ENCODE measurements around the gene SLC35E1.
"Not testable (repeated sequence)": the region's sequence is repeated elsewhere in the genome, so short reads cannot be mapped to it uniquely, and the experiment has no call there.

Gene SLC35E1

DNA sequence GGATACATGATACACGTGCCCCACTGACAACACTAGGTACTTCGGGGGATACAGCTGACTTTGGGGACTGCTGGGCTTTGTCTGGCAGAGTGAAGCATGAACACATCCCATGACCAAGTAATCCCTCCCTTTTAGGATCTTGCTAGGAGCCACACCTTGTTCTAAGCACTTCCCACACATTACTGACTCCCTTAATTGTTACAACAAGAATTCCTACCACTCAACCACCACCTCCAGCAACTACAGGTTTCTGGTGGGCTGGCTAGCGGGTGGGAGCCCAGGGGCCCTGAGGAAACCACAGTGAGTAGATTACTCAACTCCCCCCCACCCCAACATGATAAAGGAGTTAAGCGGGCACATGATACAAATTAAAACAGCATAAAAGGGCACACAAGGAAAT lies 7.2 kb upstream of the SLC35E1 start:
- DNase-seq = no peak

DNA sequence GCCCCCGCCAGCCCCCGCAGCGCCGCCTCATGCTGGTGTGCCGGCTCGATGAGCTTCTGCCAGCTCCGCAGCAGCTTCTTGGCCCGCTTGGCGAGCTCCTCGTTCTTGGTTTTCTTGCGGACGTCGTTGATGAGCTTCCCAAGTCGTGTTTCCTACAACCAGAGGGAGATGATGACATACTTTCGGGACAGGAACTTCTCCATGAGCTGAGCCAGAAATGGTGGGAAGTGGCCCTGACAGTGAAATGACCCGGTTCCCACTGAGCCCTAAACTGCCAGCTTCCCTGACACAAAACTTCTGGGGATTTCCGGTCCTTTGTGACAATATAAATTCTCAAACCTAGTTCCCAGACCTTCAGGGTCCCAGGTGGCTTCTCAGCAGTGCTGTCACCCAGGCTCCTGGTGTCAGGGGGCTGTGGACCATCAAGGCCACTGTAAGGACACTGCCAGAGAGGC lies 5.3 kb upstream of the SLC35E1 start:
- no peak for DNase-seq

DNA sequence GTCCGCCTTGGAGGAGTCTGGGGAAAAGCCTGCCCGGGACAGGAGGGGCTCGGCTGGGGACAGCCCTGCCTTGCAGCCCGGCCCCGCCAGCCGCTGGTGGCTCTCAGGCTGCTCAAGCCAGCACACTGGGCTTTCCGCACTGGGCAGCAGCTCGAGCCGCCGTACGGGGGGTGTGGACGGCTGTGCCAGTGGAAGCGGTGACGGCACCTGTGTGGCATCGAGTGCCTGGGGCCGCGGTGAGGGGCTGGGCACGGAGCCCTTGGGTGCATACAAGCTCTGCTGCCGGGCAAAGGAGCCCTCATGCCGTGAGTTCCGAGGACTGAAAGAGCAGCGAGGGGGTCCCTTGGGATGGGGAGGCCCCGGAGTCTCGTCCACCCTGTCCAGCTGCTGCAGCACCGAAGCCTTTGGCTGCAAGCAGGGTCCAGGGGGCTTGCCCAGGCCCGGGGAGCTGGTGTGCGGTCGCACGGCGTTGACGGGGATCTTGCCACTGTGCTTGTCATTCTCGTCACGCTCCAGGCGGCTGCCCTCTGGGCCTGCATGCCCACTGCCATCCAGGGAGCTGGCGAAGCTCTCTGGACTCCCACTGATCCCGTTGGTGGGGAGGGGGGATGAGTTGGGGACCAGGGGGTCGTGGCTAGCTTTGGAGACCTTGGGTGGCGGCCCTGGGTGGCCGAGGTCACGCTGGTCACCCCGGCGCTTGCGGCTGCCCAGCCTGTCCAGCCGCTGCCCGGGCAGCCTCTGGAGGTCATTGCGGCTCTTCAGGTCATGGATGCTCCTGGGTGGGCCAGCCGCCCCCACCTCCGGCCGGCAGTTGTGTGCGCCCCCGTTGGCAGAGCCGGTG lies 4.7 kb upstream of the SLC35E1 start:
- DNase-seq = no peak

DNA sequence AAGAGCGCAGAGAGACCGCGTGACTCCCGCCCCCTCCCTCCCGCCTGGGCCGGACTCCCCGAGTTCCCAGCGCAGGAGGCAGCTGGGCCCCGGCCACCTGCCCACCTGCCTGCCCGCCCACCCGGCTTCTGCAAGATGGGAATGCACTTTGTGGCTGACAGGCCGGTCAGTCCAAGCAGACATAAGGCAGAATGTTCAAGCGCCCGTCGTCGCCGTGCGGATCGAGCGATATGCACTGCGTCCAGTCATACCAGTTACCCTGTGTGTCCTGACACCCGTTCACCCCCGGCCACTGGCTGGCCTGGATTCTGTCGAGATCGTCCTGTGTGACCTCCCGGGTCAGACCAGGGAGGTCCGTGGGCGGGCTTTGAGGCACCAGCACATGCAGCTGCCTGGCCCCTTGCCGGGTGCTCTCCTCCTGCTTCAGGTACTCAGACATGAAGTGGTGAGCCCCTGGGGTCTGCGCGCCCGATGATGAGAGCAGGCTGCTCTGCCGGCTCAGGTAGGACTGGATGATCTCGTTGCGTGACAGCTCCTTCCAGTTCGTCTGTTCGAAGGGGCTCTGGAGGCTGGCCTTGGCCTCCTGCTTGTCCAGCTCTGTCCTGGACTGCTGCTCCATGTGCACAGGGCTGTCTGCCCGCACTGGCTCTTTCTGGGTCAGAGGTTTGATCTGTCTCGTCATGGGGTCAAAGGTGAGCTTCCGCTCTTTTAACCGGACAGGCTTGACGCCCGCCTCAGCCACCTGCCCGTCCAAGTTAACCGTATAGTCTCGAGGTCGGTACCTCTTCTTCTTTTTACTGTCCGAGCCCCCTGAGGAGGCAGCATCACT lies 3.9 kb upstream of the SLC35E1 start:
- no peak for DNase-seq

DNA sequence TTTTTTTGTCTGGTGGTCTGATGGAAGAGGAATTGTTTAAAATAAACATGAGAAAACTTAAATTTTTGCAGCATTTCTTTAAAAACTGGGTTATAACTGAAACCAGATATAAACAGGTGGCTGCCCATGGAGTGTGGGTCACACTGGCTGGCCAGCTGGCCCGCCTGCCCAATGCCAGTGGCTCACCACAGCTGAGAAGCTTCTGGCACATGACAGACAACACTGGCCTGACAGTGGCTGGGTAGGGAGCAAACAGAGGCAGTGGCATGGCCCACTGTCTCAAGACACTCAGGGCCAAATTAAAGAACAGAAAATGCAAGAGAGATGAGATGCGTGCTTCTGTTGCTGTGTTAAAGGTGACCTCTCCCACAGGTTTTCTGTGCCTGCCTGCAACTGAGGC lies 3.1 kb upstream of the SLC35E1 start:
- DNase-seq = no peak

DNA sequence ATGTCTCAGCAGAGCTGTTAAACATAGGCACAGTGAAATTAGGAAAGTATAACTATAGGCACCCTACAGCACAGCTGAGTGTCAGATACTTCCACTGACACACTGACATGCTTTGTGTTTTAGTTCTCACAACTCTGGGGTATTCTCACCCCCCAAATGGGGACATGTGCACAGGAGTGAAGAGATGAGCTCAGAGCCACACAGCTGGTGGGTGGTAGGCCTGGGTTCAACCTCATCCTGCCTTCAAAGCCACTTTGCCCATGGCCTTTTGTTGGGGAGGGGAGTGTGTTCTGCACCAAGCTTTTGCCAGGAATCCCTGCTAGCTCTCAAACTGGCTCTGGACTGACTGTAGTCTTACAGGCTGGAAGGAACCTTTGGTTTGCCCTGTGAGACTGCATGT lies 1.7 kb upstream of the SLC35E1 start:
- DNase-seq = no peak

DNA sequence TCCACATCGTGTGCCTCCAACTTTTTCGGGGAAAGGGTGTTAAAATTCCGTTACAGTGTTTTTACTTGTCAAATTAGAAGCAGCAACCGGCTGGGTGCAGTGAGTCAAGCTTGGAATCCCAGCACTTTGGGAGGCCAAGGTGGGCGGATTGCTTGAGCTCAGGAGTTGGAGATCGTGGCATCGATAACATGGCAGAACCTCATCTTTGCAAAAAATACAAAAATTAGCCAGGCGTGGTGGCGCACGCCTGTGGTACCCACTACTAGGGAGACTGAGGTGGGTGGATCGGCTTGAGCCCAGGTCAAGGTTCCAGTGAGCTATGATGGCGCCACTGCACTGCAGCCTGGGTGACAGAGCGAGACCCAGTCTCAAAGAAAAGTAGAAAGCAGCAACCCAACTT lies 1.1 kb upstream of the SLC35E1 start:
- no peak for DNase-seq

DNA sequence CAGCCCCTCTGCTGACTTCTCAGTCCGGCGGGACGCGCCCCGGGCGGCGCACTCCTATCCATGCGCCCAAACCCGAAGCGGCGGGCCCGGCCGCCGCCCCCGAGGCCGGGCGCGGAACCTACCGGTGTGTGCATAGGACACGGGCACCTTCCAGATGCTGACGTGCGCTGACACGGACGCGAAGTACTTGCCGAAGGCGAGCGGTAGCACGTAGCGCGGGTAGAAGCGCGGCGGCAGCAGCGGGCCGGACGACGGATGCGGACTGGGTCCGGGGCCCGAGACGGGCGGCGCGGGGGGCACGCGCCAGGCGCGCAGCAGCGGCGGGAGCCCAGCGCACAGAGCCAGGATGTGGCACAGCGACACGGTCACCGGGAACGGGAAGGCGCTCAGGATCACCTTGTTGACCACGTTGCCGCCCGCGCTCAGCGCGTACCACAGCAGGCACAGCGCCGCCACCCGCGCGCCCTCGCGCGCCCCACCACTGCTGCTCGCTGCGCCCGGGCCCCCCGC lies 338 bp downstream of the SLC35E1 start:
- DNase-seq = peak; percentile 63

DNA sequence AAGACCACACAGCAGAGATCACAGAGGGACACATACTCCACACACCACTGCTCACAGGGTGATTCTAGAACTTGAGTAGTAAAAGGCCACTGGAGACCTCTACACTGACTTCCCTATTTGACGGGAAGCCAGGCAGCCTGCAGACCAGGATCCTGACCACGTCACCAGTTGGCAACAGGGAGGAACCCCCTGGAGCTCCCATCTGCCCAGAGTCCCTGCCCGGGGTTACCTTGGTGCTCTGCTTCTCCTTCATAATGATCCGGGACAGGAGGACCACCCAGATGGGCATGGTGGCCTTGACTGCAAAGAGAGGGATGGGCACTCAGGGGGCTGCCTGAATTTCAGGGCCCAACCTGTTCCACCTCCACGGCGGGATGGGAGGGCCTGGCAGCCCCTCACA lies 932 bp downstream of the SLC35E1 start:
- no peak for DNase-seq

DNA sequence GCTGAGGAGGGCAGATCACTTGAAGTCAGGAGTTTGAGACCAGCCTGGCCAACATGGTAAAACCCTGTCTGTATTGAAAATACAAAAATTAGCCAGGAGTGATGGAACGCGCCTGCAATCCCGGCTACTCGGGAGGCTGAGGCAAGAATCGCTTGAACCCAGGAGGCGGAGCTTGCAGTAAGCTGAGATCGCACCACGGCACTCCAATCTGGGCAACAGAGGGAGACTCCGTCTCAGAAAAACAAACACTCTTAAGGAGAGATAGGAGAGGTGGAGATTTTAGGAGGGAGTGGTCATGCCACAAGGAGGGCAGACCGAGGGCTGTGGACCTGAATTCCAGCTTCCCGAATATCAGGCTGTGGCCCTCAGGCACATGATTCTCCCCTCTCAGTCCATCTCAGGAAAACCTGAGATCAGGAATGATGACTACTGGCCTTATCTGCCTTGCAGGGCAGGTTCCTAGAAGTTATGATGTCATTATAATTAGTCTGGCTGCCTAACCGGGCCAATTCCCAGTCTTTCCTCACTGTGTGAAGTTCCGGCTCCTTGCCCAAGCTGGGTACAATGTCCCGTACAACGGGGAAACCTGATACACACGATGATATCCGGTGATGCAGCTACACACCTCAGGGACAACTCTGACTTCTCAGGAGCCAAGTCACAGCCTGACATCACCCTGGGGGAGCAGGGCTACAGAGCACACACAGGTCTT lies 2.5 kb downstream of the SLC35E1 start:
- no peak for DNase-seq

DNA sequence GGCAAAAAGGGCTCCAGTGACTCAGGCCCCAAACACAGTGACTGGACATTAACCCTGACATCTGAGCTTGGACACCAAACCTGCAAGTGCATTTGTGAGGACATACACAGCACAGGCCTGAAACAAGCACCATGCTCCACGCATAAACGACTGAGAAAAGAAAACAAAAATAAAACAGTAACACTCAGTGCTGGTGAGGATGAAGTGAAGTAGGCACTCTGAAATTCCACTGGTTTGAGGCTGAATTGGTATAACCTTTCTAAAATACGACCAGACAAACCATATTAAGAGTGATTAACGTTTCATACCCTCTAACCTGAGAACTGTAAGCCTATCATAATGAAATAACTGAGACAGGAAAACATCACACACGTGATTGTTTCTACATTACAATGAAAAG lies 5.5 kb downstream of the SLC35E1 start:
- DNase-seq = no peak

DNA sequence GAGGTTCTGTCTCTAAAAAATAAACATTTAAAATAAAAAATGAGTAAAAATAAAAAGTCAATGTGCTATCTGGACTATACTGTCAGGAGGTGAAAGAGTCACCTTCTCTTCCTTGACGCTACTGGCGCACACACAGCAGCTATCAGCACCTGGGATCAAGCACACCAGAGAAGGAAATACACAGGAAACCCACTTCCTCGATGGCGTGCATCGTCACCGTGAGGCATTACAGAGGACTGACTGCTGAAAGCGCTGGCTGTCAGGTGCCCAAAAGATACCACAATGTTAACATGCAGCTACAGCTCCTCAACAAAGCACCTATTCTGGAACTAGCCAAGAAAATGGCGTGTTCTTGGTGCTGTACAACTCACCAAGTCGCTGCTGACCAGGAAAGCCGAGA lies 6.1 kb downstream of the SLC35E1 start:
- DNase-seq = peak; percentile 74

DNA sequence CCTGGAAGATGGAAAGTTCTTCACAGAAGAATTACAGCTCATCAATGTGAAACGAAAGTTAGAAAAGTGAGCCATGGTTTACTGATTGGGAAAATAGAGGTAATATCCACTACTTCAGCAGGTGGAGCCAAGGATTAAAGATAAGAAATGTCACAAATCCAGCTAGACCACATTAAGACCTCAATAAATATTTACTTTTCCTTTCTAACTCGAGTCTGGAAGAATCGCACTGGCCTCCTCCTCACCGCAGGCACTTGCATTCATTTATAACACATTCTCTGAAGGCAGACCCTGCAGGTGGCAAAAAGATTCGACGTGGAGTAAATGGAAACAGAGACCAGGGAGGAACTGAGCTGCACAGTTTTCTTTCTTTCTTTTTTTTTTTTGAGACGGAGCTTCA lies 7.4 kb downstream of the SLC35E1 start:
- DNase-seq = no peak

DNA sequence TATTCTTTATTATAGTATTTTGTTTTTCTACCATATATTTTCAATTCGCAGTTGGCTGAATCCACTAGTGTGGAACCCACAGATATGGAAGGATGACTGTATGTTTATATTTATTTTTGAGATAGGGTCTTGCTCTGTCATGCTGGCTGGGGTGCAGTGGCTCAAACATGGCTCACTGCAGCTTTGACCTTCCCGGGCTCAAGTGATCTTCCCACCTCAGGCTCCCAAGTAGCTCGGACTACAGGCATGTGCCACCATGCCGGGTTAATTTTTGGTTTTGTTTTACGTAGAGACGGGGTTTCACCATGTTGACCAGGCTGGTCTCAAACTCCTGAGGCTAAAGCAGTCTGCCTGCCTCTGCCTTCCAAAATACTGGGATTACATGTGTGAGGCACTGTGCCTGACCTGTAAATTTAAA lies 9.6 kb downstream of the SLC35E1 start:
- DNase-seq = no peak

DNA sequence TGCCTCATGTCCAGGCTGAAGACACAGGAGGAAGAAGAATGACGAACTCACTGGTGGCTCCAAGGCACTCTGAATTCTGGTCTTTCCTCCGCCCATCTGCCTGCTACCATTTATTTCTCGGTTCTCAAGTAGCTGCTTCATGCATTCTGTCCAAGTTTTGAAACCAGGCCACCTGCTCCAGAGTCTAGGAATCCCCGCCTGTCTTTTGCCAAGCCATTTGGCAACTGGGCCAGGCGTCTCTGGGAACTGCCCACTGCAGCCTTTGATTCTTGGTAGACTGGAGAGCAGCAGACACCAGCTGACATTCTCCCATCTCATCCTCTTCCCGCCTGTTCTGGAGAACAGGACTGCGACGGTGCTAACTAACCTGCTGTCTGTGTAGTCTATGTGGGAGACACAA lies 10.8 kb downstream of the SLC35E1 start:
- no peak for DNase-seq

DNA sequence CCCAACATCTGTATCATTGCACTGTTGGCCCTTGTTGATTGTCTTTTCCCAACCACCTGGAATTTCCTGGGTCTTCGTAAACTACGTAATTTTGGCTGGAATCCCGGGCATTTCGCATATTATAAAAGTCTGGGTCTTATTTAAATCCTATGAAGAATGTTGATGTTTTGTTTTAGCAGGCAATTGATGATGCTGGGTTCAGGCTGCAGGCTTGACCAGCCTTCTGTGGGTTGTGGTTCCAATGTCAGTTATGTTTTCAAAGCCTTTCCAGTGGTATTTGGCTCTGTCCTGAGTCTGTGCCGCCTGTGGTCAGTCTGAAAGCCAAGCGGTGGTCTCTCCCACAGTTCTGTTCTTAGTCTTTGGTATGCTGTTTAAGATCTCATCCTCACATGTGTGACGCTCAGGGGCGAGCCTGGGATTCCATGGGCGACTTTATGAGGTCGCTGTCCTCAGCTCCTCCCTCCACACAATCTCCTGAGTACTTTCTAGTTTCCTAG lies 12.4 kb downstream of the SLC35E1 start:
- DNase-seq = no peak

DNA sequence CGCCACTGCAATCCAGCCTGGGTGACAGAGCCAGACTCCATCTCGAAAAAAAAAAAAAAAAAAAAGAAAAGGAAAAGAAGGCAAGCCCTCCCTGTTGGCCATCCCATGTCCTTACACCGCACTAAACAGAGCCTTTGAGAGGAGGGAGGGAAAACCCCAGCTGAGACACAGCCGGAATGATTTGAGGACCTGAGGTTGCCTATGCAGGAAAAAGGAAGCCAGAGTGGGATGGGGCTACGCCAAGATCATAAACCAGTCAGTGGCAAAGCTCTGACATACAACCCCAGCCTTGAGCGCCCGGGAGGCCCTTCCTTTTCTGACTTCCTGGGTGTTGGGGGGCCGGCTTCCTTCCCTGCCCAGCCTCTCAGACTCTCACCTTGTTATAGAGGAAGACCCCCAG lies 17.4 kb downstream of the SLC35E1 start:
- DNase-seq = no peak

DNA sequence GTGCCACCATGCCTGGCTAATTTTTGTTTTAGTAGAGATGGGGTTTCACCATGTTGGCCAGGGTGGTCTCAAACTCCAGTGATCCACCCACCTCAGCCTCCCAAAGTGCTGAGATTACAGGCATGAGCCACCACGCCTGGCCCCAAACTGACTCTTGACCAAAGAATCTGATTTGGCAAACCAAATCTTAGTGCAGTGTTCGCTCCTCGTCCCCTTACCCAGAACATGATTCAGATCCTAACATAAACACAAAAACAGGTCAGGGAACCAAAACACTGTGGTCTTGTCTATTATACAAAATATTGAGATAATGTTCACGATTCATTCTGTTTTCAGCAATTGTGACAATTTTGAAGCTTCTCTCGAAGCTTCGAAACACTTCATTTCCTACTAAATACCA lies 20.3 kb downstream of the SLC35E1 start:
- DNase-seq = not testable (repeated sequence)

DNA sequence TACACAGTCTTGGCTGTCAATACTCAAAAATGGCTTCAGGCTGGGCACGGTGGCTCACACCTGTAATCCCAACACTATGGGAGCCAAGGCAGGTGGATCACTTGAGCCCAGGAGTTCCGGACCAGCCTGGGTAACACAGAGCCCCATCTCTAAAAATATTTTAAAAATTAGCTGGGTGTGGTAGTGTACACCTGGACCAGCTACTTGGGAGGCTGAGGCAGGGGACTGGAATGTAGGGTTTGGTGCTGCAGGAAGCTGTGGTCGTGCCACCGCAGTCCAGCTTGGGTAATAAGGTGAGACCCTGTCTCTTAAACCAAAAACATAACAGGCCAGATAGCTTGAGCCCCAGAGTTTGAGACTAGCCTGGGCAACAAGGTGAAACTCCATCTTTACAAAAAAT lies 23.3 kb downstream of the SLC35E1 start:
- no peak for DNase-seq

DNA sequence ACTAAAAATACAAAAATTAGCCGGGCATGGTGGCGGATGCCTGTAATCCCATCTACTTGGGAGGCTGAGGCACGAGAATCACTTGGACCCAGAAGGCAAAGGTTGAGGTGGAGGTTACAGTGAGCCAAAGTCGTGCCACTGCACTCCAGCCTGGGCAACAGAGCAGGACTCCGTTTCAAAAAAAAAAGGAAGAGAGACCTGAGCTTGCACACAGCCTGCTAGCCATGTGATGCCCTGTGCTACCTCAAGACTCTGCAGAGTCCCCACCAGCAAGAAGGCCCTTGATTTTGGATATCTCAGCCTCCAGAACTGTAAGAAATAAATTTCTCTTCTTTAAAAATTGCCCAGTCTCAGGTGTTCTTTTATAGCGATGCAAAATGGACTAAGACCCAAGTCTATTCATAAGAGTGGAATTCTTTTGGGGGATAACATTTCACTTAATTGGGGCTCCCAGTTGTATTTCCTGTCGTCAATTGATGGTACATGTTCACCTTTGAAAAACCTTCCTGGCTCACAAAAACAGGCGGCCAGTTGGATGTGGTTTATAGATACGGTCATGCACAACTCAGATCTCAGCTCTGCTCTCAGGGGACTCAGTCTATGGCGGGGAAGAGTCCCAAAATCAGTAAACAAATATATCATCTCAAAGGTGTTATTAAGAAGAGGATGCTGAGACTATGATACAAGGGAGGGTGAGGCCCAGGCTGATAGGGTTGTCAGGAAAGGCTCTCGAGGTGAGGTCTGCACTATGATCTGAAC lies 27.6 kb downstream of the SLC35E1 start:
- DNase-seq = no peak

DNA sequence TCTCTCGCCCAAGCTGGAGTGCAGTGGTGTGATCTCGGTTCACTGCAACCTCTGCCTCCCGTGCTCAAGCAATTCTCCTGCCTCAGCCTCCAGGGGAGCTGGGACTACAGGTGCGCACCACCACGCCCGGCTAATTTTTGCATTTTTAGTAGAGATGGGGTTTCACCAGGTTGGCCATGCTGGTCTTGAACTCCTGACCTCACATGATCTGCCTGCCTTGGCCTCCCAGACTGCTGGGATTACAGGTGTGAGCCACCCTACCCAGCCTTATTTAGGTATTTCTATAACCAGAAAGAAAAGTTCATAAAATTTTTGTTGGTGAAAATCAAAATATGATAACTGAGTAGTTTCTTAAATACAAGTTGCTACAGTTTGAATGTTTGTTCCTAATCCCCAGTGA lies 28.5 kb downstream of the SLC35E1 start:
- not testable (repeated sequence) for DNase-seq

DNA sequence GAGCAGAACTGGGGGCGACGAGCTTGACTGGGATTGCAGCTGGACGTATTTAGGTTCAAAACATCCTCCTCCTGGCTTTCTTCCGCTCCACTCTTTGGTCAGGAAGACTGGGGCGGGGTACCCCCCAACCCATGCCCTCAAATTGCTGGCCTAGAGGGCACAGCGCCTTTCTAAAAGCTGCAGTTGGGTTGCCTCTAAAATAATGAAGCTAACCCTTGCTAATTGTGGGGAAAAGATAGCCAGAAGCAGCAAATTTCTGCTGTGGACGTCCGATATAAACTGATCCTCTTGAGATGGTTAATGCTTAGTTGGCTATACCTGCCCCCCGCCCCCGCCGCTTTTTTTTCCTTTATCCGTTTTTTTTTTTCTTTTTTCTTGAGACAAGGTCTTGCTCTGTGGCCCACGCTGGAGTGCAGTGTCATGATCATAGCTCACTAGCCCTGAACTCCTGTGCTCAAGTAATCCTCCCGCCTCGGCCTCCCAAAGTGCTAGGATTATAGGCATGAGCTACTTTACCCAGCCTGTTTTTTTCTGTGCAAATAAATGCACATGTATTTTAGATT lies 29.2 kb downstream of the SLC35E1 start:
- DNase-seq = peak; percentile 26

All from activated CD4-positive, alpha-beta T cell treated with anti-CD3 and anti-CD28 coated beads for 48 hours (primary cell).